PFSK-1 (cell line): Measurements from ENCODE around the gene PDE4B.

ENCODE experiments used
- FOXP2 ChIP-seq: optimal IDR thresholded peaks from 2 replicates; pipeline ENCODE3; 2011; ENCODE audit warnings: borderline replicate concordance, control low read depth, inconsistent platforms; ENCODE audit not compliant: insufficient read depth; ENCODE audit errors: extremely low read length, extremely low read depth
- SIN3A ChIP-seq: IDR thresholded peaks from 2 replicates; pipeline ENCODE4 v1.6.1; 2012; ENCODE audit warnings: mild to moderate bottlenecking, low read length, moderate library complexity, borderline replicate concordance; ENCODE audit not compliant: insufficient read depth
- TAF1 ChIP-seq: IDR thresholded peaks from 2 replicates; pipeline ENCODE4 v1.6.1; 2012; ENCODE audit warnings: low read length, control low read depth, borderline replicate concordance; ENCODE audit not compliant: insufficient read depth

DNA sequence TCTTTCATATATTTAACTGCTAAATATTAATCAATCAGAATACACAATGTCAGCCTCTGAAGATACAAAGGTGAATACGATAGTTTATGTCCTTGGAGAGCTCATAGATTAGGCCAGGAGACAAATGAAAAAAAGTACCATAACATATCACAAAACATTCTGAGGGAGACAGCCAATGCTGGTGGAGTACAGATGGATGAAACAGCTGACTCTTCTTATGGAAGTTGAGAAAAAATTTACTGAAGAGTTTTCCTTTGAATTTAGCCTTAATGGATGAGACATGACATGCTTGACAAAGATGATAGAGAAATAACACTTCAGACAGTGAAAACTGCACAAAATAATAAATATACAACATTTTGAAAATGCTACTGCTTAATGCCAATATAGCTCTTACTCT, 193.5 kb downstream of the PDE4B start:
- TF ChIP-seq SIN3A: no peak
- no peak for TF ChIP-seq FOXP2
- no peak for TF ChIP-seq TAF1
